Neutrophil (primary cell): Measurements from ENCODE around the gene PRAMEF11.
"Not testable (repeated sequence)": the region's sequence is repeated elsewhere in the genome, so short reads cannot be mapped to it uniquely, and the experiment has no call there.

Experiments
- H3K27ac ChIP-seq: fragments of 200-600 bp; sonication (generic); 2 replicates; pipeline ENCODE4 v1.5.1; 2016; ENCODE audit warnings: mild to moderate bottlenecking, moderate library complexity
- H3K27me3 ChIP-seq: fragments of 200-600 bp; sonication (generic); 2 replicates; pipeline ENCODE4 v1.6.0; 2016; ENCODE audit warnings: mild to moderate bottlenecking
- H3K36me3 ChIP-seq: fragments of 200-600 bp; sonication (generic); 2 replicates; pipeline ENCODE4 v1.5.1; 2017
- H3K4me1 ChIP-seq, 2 experiments: fragments of 200-600 bp in 1 of 2; sonication (generic) in 1 of 2; 1 replicate in 1 of 2; 2 replicates in 1 of 2; pipeline versions ENCODE4 v1.5.1 to v1.6.1; 2013 to 2016; ENCODE audit warnings: low read depth in 1 of 2, low read length in 1 of 2, mild to moderate bottlenecking in 1 of 2, moderate library complexity in 1 of 2; ENCODE audit not compliant: control insufficient read depth in 1 of 2, insufficient read depth in 1 of 2
- H3K4me3 ChIP-seq, 2 experiments: fragments of 200-600 bp in 1 of 2; sonication (generic) in 1 of 2; 1 replicate in 1 of 2; 2 replicates in 1 of 2; pipeline ENCODE4 v1.5.1; 2013 to 2016; ENCODE audit warnings: low read depth in 1 of 2, low read length in 1 of 2, mild to moderate bottlenecking in 1 of 2, moderate library complexity in 1 of 2
- H3K9me3 ChIP-seq: fragments of 200-600 bp; sonication (generic); 2 replicates; pipeline ENCODE4 v1.5.1; 2016
- TF ChIP-seq, protein P1 (sequence below): fragments of 200-600 bp; sonication (generic); IDR thresholded peaks from 2 replicates; pipeline ENCODE4 v1.5.1; 2016; ENCODE audit warnings: antibody characterized with exemption

The PRAMEF11 gene

GRCh38 chr1:12831310-12831709 is at the start of gene PRAMEF11:
Gene PRAMEF11, minus strand, starts transcription at chr1:12831410. Its CDS starts 2,621 bp downstream, at chr1:12828789.
- H3K27ac ChIP-seq, H3K4me1 ChIP-seq, H3K27me3 ChIP-seq, H3K4me3 ChIP-seq, H3K36me3 ChIP-seq, H3K9me3 ChIP-seq: not testable (repeated sequence)

- not testable (repeated sequence) for H3K27me3 ChIP-seq, H3K4me3 ChIP-seq, H3K27ac ChIP-seq, H3K36me3 ChIP-seq, H3K4me1 ChIP-seq, H3K9me3 ChIP-seq
Observed at GRCh38 chr1:12878453-12878852, 47.2 kb upstream of the PRAMEF11 start.

DNA sequence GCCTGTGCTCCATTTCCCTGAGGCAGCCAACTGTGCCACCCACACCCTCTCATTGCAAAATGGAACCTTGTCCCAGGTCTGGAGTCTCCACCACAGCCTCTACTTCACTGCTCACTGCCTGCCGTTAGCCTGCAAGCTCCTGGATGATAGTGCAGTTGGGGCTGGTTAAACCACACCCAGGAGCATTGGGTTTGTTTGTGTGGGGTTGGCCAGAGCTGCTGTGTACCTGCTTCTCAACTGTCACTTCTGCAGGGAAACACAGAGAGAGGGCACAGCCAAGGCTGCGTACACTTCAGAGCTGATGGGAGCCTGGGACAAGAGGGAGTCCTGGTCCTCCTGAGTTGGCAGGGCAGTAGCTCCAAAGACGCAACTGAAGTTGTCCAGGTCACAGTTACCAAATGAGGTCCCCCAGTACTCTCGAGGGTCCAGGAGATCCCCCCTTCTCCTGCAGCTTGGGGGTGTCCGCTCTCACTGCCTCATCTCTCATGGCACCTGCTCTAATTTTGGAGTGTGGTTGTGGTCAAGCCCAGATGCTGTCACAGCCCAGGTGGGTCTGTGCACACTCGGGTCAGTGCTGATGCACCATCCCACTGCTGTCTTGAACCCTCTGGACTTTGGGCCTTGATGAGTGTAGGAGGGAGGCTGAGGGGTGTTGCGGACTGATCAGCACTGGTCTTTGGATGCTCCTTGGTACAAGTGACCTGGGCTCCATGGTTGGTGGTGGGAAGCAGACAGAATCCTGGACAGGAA is 32.1 kb upstream of the PRAMEF11 start:
- H3K4me1 ChIP-seq, H3K27me3 ChIP-seq, H3K27ac ChIP-seq, H3K9me3 ChIP-seq, H3K36me3 ChIP-seq, H3K4me3 ChIP-seq: not testable (repeated sequence)

- not testable (repeated sequence) for H3K27ac ChIP-seq, H3K36me3 ChIP-seq, H3K9me3 ChIP-seq, H3K4me3 ChIP-seq, H3K27me3 ChIP-seq, H3K4me1 ChIP-seq
Observed at GRCh38 chr1:12856786-12857185, 25.6 kb upstream of the PRAMEF11 start, which contains the start of gene PRAMEF2. Gene PRAMEF2, plus strand, starts transcription at chr1:12857086. Its CDS starts 1,924 bp downstream, at chr1:12859010.

GRCh38 chr1:12851779-12852178 is 20.6 kb upstream of the PRAMEF11 start:
- TF ChIP-seq, protein P1, sequence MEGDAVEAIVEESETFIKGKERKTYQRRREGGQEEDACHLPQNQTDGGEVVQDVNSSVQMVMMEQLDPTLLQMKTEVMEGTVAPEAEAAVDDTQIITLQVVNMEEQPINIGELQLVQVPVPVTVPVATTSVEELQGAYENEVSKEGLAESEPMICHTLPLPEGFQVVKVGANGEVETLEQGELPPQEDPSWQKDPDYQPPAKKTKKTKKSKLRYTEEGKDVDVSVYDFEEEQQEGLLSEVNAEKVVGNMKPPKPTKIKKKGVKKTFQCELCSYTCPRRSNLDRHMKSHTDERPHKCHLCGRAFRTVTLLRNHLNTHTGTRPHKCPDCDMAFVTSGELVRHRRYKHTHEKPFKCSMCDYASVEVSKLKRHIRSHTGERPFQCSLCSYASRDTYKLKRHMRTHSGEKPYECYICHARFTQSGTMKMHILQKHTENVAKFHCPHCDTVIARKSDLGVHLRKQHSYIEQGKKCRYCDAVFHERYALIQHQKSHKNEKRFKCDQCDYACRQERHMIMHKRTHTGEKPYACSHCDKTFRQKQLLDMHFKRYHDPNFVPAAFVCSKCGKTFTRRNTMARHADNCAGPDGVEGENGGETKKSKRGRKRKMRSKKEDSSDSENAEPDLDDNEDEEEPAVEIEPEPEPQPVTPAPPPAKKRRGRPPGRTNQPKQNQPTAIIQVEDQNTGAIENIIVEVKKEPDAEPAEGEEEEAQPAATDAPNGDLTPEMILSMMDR = no peak
- no peak overlapping the region for H3K27ac ChIP-seq

GRCh38 chr1:12848620-12849019 is 17.4 kb upstream of the PRAMEF11 start, which contains the start of gene HNRNPCL1:
Gene HNRNPCL1, minus strand, starts transcription at chr1:12848720. Its CDS starts 431 bp downstream, at chr1:12848289.
- H3K9me3 ChIP-seq, H3K27ac ChIP-seq, H3K4me3 ChIP-seq, H3K36me3 ChIP-seq, H3K4me1 ChIP-seq: not testable (repeated sequence)
- H3K27me3 ChIP-seq = peaks cover 13% of the 10 kb centered on the region

More at GRCh38 chr1:12851779-12852178, 20.6 kb upstream of the PRAMEF11 start:
- H3K9me3 ChIP-seq = no peaks in the 10 kb centered on the region
- no peak overlapping the region for H3K4me3 ChIP-seq
- no peaks in the 10 kb centered on the region for H3K36me3 ChIP-seq
- H3K4me1 ChIP-seq = no peaks in the 10 kb centered on the region
- peaks cover 11% of the 10 kb centered on the region for H3K27me3 ChIP-seq

GRCh38 chr1:12833251-12833650 is 2.0 kb upstream of the PRAMEF11 start:
- not testable (repeated sequence) for H3K36me3 ChIP-seq, H3K4me1 ChIP-seq, H3K27me3 ChIP-seq, H3K27ac ChIP-seq, H3K9me3 ChIP-seq, H3K4me3 ChIP-seq

DNA sequence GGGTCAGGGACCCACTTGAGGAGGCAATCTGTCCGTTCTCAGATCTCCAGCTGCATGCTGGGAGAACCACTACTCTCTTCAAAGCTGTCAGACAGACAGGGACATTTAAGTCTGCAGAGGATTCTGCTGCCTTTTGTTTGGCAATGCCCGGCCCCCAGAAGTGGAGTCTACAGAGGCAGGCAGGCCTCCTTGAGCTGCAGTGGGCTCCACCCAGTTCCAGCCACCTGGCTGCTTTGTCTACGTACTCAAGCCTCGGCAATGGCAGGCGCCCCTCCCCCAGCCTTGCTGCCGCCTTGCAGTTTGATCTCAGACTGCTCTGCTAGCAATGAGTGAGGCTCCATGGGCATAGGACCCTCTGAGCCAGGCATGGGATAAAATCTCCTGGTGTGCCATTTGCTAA is 12.1 kb downstream of the PRAMEF11 start:
- H3K27me3 ChIP-seq, H3K9me3 ChIP-seq, H3K4me1 ChIP-seq: not testable (repeated sequence)

GRCh38 chr1:12811409-12811784 is 19.8 kb downstream of the PRAMEF11 start:
- Histone ChIP-seq H3K27ac (no peak overlapping the region), H3K4me3 (no peak overlapping the region), H3K9me3 (no peaks in the 10 kb centered on the region), H3K36me3 (no peaks in the 10 kb centered on the region), H3K27me3 (no peaks in the 10 kb centered on the region), H3K4me1 (no peaks in the 10 kb centered on the region)
- TF ChIP-seq, protein P1 = no peak

More for the DNA sequence above, 12.1 kb downstream of the PRAMEF11 start:
- not testable (repeated sequence) for H3K27ac ChIP-seq, H3K4me3 ChIP-seq, H3K36me3 ChIP-seq
